GM23338 (cell line): ENCODE results near the gene NAPB. TPM values are rescaled to one million over a fixed set of nuclear protein-coding genes. Genes with fewer than 3 reads are reported as not detected.

ENCODE experiments used
- ATAC-seq: fragments of 200-7000 bp; cut with Tn5 transposase; 3 replicates; pipeline ENCODE4 v1.9.1; 2020
- DNase-seq: peaks from one replicate; pipeline ENCODE4 v3.0.0-alpha.2; 2015; ENCODE audit warnings: low spot score
- H2AFZ ChIP-seq: fragments of 200-600 bp; sonication (generic); 2 replicates; pipeline ENCODE4 v1.8.0; 2016; ENCODE audit warnings: antibody characterized with exemption, mild to moderate bottlenecking, moderate library complexity
- H3F3A ChIP-seq: fragments of 200-600 bp; sonication (generic); replicated peaks from 2 replicates; pipeline ENCODE4 v1.8.0; 2017; ENCODE audit warnings: antibody characterized with exemption, mixed run types, low read depth
- H3K27ac ChIP-seq: fragments of 200-600 bp; sonication (generic); 2 replicates; pipeline ENCODE4 v1.6.1; 2016; ENCODE audit warnings: low read depth
- H3K27me3 ChIP-seq: fragments of 200-600 bp; sonication (generic); 2 replicates; pipeline ENCODE4 v1.8.0; 2016; ENCODE audit warnings: mild to moderate bottlenecking, mixed run types, moderate library complexity; ENCODE audit not compliant: insufficient read depth
- H3K36me3 ChIP-seq: fragments of 200-600 bp; sonication (generic); 2 replicates; pipeline ENCODE4 v1.8.0; 2016; ENCODE audit warnings: mild to moderate bottlenecking; ENCODE audit not compliant: insufficient read depth
- H3K4me1 ChIP-seq: fragments of 200-600 bp; sonication (generic); 2 replicates; pipeline ENCODE4 v1.8.0; 2016; ENCODE audit warnings: mild to moderate bottlenecking, moderate library complexity; ENCODE audit not compliant: insufficient read depth
- H3K4me2 ChIP-seq: fragments of 200-600 bp; sonication (generic); 2 replicates; pipeline ENCODE4 v1.7.1; 2017; ENCODE audit warnings: mixed run types
- H3K4me3 ChIP-seq: fragments of 200-600 bp; sonication (generic); 2 replicates; pipeline ENCODE4 v1.6.1; 2016; ENCODE audit warnings: mixed run types
- H3K79me2 ChIP-seq: fragments of 200-600 bp; sonication (generic); replicated peaks from 2 replicates; pipeline ENCODE4 v1.8.0; 2017; ENCODE audit warnings: mild to moderate bottlenecking; ENCODE audit not compliant: insufficient read depth
- H3K9me2 ChIP-seq: fragments of 200-600 bp; sonication (generic); 2 replicates; pipeline ENCODE4 v1.8.0; 2017; ENCODE audit not compliant: insufficient read depth
- H4K20me1 ChIP-seq: fragments of 200-600 bp; sonication (generic); replicated peaks from 2 replicates; pipeline ENCODE4 v1.8.0; 2017; ENCODE audit warnings: mild to moderate bottlenecking; ENCODE audit not compliant: insufficient read depth
- H3K27ac Mint-ChIP-seq: 2 replicates; pipeline ENCODE4 v1.8.0; 2020; ENCODE audit warnings: inconsistent platforms, mild to moderate bottlenecking, moderate library complexity, mixed read lengths
- H3K27me3 Mint-ChIP-seq: 3 replicates; pipeline ENCODE4 v1.8.0; 2022; ENCODE audit warnings: low read depth, mild to moderate bottlenecking, moderate library complexity, mixed read lengths, inconsistent platforms; ENCODE audit not compliant: insufficient read depth, poor library complexity
- H3K36me3 Mint-ChIP-seq: 3 replicates; pipeline ENCODE4 v1.8.0; 2021; ENCODE audit warnings: low read depth, mild to moderate bottlenecking, inconsistent platforms, moderate library complexity, mixed read lengths
- H3K4me1 Mint-ChIP-seq: 3 replicates; pipeline ENCODE4 v1.8.0; 2020; ENCODE audit warnings: mild to moderate bottlenecking, inconsistent platforms, mixed read lengths
- H3K4me3 Mint-ChIP-seq: 3 replicates; pipeline ENCODE4 v1.8.0; 2021; ENCODE audit warnings: moderate library complexity, mild to moderate bottlenecking, inconsistent platforms, mixed read lengths
- H3K9me3 Mint-ChIP-seq: 3 replicates; pipeline ENCODE4 v1.8.0; 2020; ENCODE audit warnings: moderate library complexity, mild to moderate bottlenecking, inconsistent platforms, mixed read lengths
- CREB1 ChIP-seq: fragments of 250-450 bp; sonication (Bioruptor Pico); IDR thresholded peaks from 2 replicates; pipeline ENCODE4 v1.5.0; 2020; ENCODE audit warnings: low read depth, mild to moderate bottlenecking, moderate library complexity
- CTCF ChIP-seq, 2 experiments: fragments of 200-600 bp in 1 of 2; sonication (generic) in 1 of 2; conservative IDR thresholded peaks; 2 replicates each; pipeline versions ENCODE4 v1.5.1 to v1.6.1; 2016 to 2017; ENCODE audit warnings: antibody characterized with exemption in 2 of 2, low read depth in 2 of 2, mild to moderate bottlenecking in 2 of 2, moderate library complexity in 1 of 2
- ETS1 ChIP-seq: IDR thresholded peaks from 2 replicates; pipeline ENCODE4 v1.6.1; 2016; ENCODE audit warnings: antibody characterized with exemption
- EZH2 ChIP-seq: fragments of 200-600 bp; sonication (generic); IDR thresholded peaks from one replicate; pipeline ENCODE4 v1.8.0; 2017; ENCODE audit warnings: antibody characterized with exemption, mild to moderate bottlenecking, low read depth; ENCODE audit not compliant: unreplicated experiment
- EZH2phosphoT487 ChIP-seq: fragments of 200-600 bp; sonication (generic); IDR thresholded peaks from one replicate; pipeline ENCODE4 v1.8.1; 2018; ENCODE audit warnings: antibody characterized with exemption; ENCODE audit not compliant: unreplicated experiment
- JUNB ChIP-seq: IDR thresholded peaks from one replicate; pipeline ENCODE4 v1.6.1; 2016; ENCODE audit warnings: antibody characterized with exemption; ENCODE audit not compliant: unreplicated experiment
- NANOG ChIP-seq: IDR thresholded peaks from 2 replicates; pipeline ENCODE4 v1.6.1; 2016; ENCODE audit warnings: antibody characterized with exemption, borderline replicate concordance
- POLR2AphosphoS5 ChIP-seq: IDR thresholded peaks from 2 replicates; pipeline ENCODE4 v1.6.1; 2016; ENCODE audit warnings: antibody characterized with exemption, low read depth
- REST ChIP-seq: IDR thresholded peaks from one replicate; pipeline ENCODE4 v1.6.1; 2018; ENCODE audit warnings: antibody characterized with exemption; ENCODE audit not compliant: unreplicated experiment
- STAT1 ChIP-seq: IDR thresholded peaks from one replicate; pipeline ENCODE4 v1.6.1; 2016; ENCODE audit warnings: antibody characterized with exemption; ENCODE audit not compliant: unreplicated experiment
- ZNF114 ChIP-seq: fragments of 250-450 bp; sonication (Bioruptor Pico); IDR thresholded peaks from 2 replicates; pipeline ENCODE4 v1.5.0; 2020; ENCODE audit warnings: mild to moderate bottlenecking, moderate library complexity
- ZNF331 ChIP-seq: fragments of 250-450 bp; sonication (Bioruptor Pico); IDR thresholded peaks from 2 replicates; pipeline ENCODE4 v1.5.0; 2020; ENCODE audit warnings: low read depth, mild to moderate bottlenecking, moderate library complexity
- ZNF462 ChIP-seq: fragments of 250-450 bp; sonication (Bioruptor Pico); IDR thresholded peaks from 2 replicates; pipeline ENCODE4 v1.5.0; 2020; ENCODE audit warnings: mild to moderate bottlenecking, moderate library complexity
- polyA plus RNA-seq: library from polyadenylated mRNA; unstranded; fragments of >200 nt; fragmentation: Nextera tagmentation; extraction: Ambion mirVana; gene quantifications from 2 replicates; pipeline ENCODE4 v1.2.1, GENCODE V29; 2016
- total RNA-seq: library from RNA; depleted of rRNA; stranded (reverse); fragments of >200 nt; shearing (Covaris generic); gene quantifications from 2 replicates; pipeline ENCODE4 v1.2.3, GENCODE V29; 2014

The NAPB gene
- total and polyA plus RNA-seq, 2 experiments from 2014 or later, result 7.3 to 18.1 TPM

- TF ChIP-seq ZNF462, result no peak
- TF ChIP-seq ZNF114 (CRISPR knock-in tag), result no peak
Observed at GRCh38 chr20:23334111-23334510, 87.2 kb downstream of the NAPB start (continued).

- H3K9me2 ChIP-seq, result peaks cover 9% of the 10 kb centered on the region; the same call in 1 of the 2 replicates
- H3K27ac ChIP-seq, result no peak overlapping the region
- H2AFZ ChIP-seq, result no peak overlapping the region
- H3K4me3 Mint-ChIP-seq, result no peak overlapping the region
- no peak for DNase-seq
- no peaks in the 10 kb centered on the region for H3K27me3 ChIP-seq
- no peak for ATAC-seq
- no peaks in the 10 kb centered on the region for H3K36me3 ChIP-seq
- no peaks in the 10 kb centered on the region for H3K4me1 ChIP-seq
- no peaks in the 10 kb centered on the region for H3K79me2 ChIP-seq
- no peaks in the 10 kb centered on the region for H4K20me1 ChIP-seq
- no peaks in the 10 kb centered on the region for H3K36me3 Mint-ChIP-seq
- no peak overlapping the region for H3K4me2 ChIP-seq
- peaks cover 5% of the 10 kb centered on the region for H3K27me3 Mint-ChIP-seq
- H3K4me1 Mint-ChIP-seq, result peaks cover 7% of the 10 kb centered on the region
- peaks cover 10% of the 10 kb centered on the region for H3K9me3 Mint-ChIP-seq
- TF ChIP-seq CTCF (conservative IDR thresholded peaks at IDR 0.05; ENCODE audit: low read depth in 2 of 2), result no peak
- TF ChIP-seq ZNF331 (CRISPR knock-in tag), result no peak
- TF ChIP-seq REST, result no peak
- TF ChIP-seq EZH2phosphoT487, result no peak
- no peak for TF ChIP-seq CREB1 (CRISPR knock-in tag)
- no peak for TF ChIP-seq EZH2
- no peak for TF ChIP-seq ZNF114 (CRISPR knock-in tag)
- TF ChIP-seq ETS1, result no peak
- no peak for TF ChIP-seq JUNB
- TF ChIP-seq POLR2AphosphoS5, result no peak
- no peak for TF ChIP-seq NANOG
- TF ChIP-seq STAT1, result no peak
- H3F3A ChIP-seq, result no peaks in the 10 kb centered on the region
- H3K4me3 ChIP-seq, result no peak overlapping the region
- no peak overlapping the region for H3K27ac Mint-ChIP-seq
Observed at GRCh38 chr20:23332467-23332866, 88.8 kb downstream of the NAPB start.
